A549 (cell line): Measurements from ENCODE around the gene MARCHF6. TPM values are rescaled to one million over a fixed set of nuclear protein-coding genes. Genes with fewer than 3 reads are reported as not detected.
"Not testable (repeated sequence)": the region's sequence is repeated elsewhere in the genome, so short reads cannot be mapped to it uniquely, and the experiment has no call there.

Experiments used
- ATAC-seq, 2 experiments: fragments of 200-7000 bp in 1 of 2; fragments of >200 bp in 1 of 2; cut with Nextera tagmentation in 1 of 2; cut with Tn5 transposase in 1 of 2; 3 replicates each; pipeline versions ENCODE4 v1.8.0 to v1.9.1; 2018 to 2020; ENCODE audit warnings: mild to moderate bottlenecking in 1 of 2, moderate library complexity in 1 of 2
- CTCF ChIA-PET: fragments of 300-600 bp; sonication (Branson Sonifier 250); formaldehyde crosslinking; extraction: SDS; loops from one replicate; lab custom pipeline; 2021; ENCODE audit warnings: antibody characterized with exemption, inconsistent platforms; lab: Yijun Ruan, JAX
- POLR2A ChIA-PET: fragments of 350-600 bp; formaldehyde crosslinking; extraction: SDS; loops from one replicate; lab custom pipeline; 2021; ENCODE audit warnings: antibody characterized with exemption, inconsistent platforms; lab: Yijun Ruan, JAX
- DNase-seq, 2 experiments: peaks; one replicate each; pipeline versions ENCODE4 v3.0.0 to v3.0.0-alpha.2; 2011 to 2016; ENCODE audit warnings: low read depth in 1 of 2, low spot score in 1 of 2
- FAIRE-seq: peaks from 2 replicates; lab custom pipeline; 2011; peaks lifted over from hg19 to GRCh38; lab: Jason Lieb, UNC
- H3K27ac ChIP-seq, 2 experiments: fragments of >200 bp; sonication (Bioruptor Twin); formaldehyde crosslinking; 3 replicates each; pipeline ENCODE4 v1.5.1; 2016 to 2017
- H3K4me1 ChIP-seq: fragments of >200 bp; sonication (Bioruptor Twin); formaldehyde crosslinking; 3 replicates; pipeline ENCODE4 v1.6.1; 2016
- H3K4me2 ChIP-seq: fragments of >200 bp; sonication (Bioruptor Twin); formaldehyde crosslinking; 3 replicates; pipeline ENCODE4 v1.6.1; 2016
- H3K4me3 ChIP-seq: fragments of >200 bp; sonication (Bioruptor Twin); formaldehyde crosslinking; 3 replicates; pipeline ENCODE4 v1.5.1; 2016
- H3K9me3 ChIP-seq: fragments of >200 bp; sonication (Bioruptor Twin); formaldehyde crosslinking; 3 replicates; pipeline ENCODE4 v1.6.1; 2016
- BCL3 ChIP-seq: fragments of >200 bp; sonication (Bioruptor Twin); formaldehyde crosslinking; IDR thresholded peaks from 3 replicates; pipeline ENCODE4 v1.6.1; 2016
- CBX2 ChIP-seq: fragments of 200-600 bp; sonication (generic); IDR thresholded peaks from 2 replicates; pipeline ENCODE4 v1.6.1; 2016; ENCODE audit warnings: low read depth, mild to moderate bottlenecking, borderline replicate concordance
- CBX8 ChIP-seq: fragments of 200-600 bp; sonication (generic); IDR thresholded peaks from 2 replicates; pipeline ENCODE4 v1.6.1; 2016
- E2F6 ChIP-seq: IDR thresholded peaks from 2 replicates; pipeline ENCODE4 v1.6.1; 2012; ENCODE audit warnings: low read depth, borderline replicate concordance
- EHMT2 ChIP-seq: fragments of 200-600 bp; sonication (generic); IDR thresholded peaks from 2 replicates; pipeline ENCODE4 v1.6.1; 2016; ENCODE audit warnings: antibody characterized with exemption, low read depth, mild to moderate bottlenecking, moderate library complexity
- ELK1 ChIP-seq: fragments of 150-350 bp; IDR thresholded peaks from 2 replicates; pipeline ENCODE4 v1.6.1; 2014; ENCODE audit warnings: low read depth, mild to moderate bottlenecking, low read length
- FOSL2 ChIP-seq, 2 experiments: fragments of 450-650 bp in 1 of 2; fragments of >200 bp in 1 of 2; sonication (Bioruptor Twin) in 1 of 2; formaldehyde crosslinking; IDR thresholded peaks; 2 replicates each; pipeline versions ENCODE4 v1.5.0 to v1.6.1; 2016 to 2020; ENCODE audit warnings: mild to moderate bottlenecking in 1 of 2, moderate library complexity in 1 of 2
- FOXS1 ChIP-seq: fragments of 250-450 bp; sonication (Bioruptor Pico); IDR thresholded peaks from 2 replicates; pipeline ENCODE4 v1.5.0; 2020; ENCODE audit warnings: mild to moderate bottlenecking, moderate library complexity
- GATA3 ChIP-seq: IDR thresholded peaks from 2 replicates; pipeline ENCODE4 v1.6.1; 2012; ENCODE audit warnings: borderline replicate concordance
- HES2 ChIP-seq: fragments of >200 bp; sonication (Bioruptor Twin); formaldehyde crosslinking; IDR thresholded peaks from 2 replicates; pipeline ENCODE4 v1.6.1; 2016
- HMGXB4 ChIP-seq: fragments of 250-450 bp; sonication (Bioruptor Pico); IDR thresholded peaks from 2 replicates; pipeline ENCODE4 v1.5.0; 2021; ENCODE audit warnings: mild to moderate bottlenecking, moderate library complexity, borderline replicate concordance
- HOXB13 ChIP-seq: fragments of 250-450 bp; sonication (Bioruptor Pico); IDR thresholded peaks from 2 replicates; pipeline ENCODE4 v1.5.0; 2020; ENCODE audit warnings: low read depth, mild to moderate bottlenecking, moderate library complexity
- HOXB5 ChIP-seq: fragments of 250-450 bp; sonication (Bioruptor Pico); IDR thresholded peaks from 2 replicates; pipeline ENCODE4 v1.5.0; 2020; ENCODE audit warnings: mild to moderate bottlenecking, moderate library complexity
- JUN ChIP-seq, 2 experiments: fragments of >200 bp; sonication (Bioruptor Twin); formaldehyde crosslinking; IDR thresholded peaks; 2 replicates in 1 of 2; 3 replicates in 1 of 2; pipeline ENCODE4 v1.6.1; 2016 to 2017
- JUNB ChIP-seq: fragments of >200 bp; sonication (Bioruptor Twin); formaldehyde crosslinking; IDR thresholded peaks from 2 replicates; pipeline ENCODE4 v1.6.1; 2016
- MAX ChIP-seq: IDR thresholded peaks from 2 replicates; pipeline ENCODE4 v1.6.1; 2012
- NPAS2 ChIP-seq: fragments of 250-450 bp; sonication (Bioruptor Pico); IDR thresholded peaks from 2 replicates; pipeline ENCODE4 v1.8.0; 2022; ENCODE audit warnings: mild to moderate bottlenecking, moderate library complexity, borderline replicate concordance
- PHF8 ChIP-seq: fragments of 200-600 bp; sonication (generic); IDR thresholded peaks from 2 replicates; pipeline ENCODE4 v1.6.1; 2016; ENCODE audit warnings: low read depth, mild to moderate bottlenecking, antibody characterized with exemption, moderate library complexity, borderline replicate concordance
- POLR2A ChIP-seq: IDR thresholded peaks from 2 replicates; pipeline ENCODE4 v1.6.1; 2012; ENCODE audit warnings: mild to moderate bottlenecking, low read length
- POLR2AphosphoS2 ChIP-seq: conservative IDR thresholded peaks from 2 replicates; pipeline ENCODE4 v1.6.1; 2012; ENCODE audit warnings: low read length, improper control_type of control experiment, inconsistent platforms
- RAD21 ChIP-seq, 2 experiments: fragments of >200 bp in 1 of 2; sonication (Bioruptor Twin) in 1 of 2; formaldehyde crosslinking in 1 of 2; IDR thresholded peaks in 1 of 2; conservative IDR thresholded peaks in 1 of 2; 2 replicates in 1 of 2; 3 replicates in 1 of 2; pipeline ENCODE4 v1.6.1; 2012 to 2018; ENCODE audit warnings: inconsistent platforms in 1 of 2
- RARB ChIP-seq: fragments of 250-450 bp; sonication (Bioruptor Pico); IDR thresholded peaks from 2 replicates; pipeline ENCODE4 v1.8.0; 2021; ENCODE audit warnings: mild to moderate bottlenecking, moderate library complexity
- RFX5 ChIP-seq: fragments of 450-650 bp; IDR thresholded peaks from 2 replicates; pipeline ENCODE4 v1.7.1; 2014; ENCODE audit warnings: antibody characterized with exemption, mild to moderate bottlenecking, moderate library complexity
- TFCP2L1 ChIP-seq: fragments of 250-450 bp; sonication (Bioruptor Pico); IDR thresholded peaks from 2 replicates; pipeline ENCODE4 v1.5.0; 2021; ENCODE audit warnings: mild to moderate bottlenecking
- ZFP36 ChIP-seq: fragments of 450-650 bp; IDR thresholded peaks from 2 replicates; pipeline ENCODE4 v1.6.1; 2014; ENCODE audit warnings: borderline replicate concordance; ENCODE audit not compliant: partially characterized antibody
- ZNF302 ChIP-seq: fragments of 250-450 bp; sonication (Bioruptor Pico); IDR thresholded peaks from 2 replicates; pipeline ENCODE4 v1.9.0; 2021; ENCODE audit warnings: inconsistent platforms, mild to moderate bottlenecking, moderate library complexity
- ZSCAN20 ChIP-seq: fragments of 250-450 bp; sonication (Bioruptor Pico); IDR thresholded peaks from 2 replicates; pipeline ENCODE4 v1.8.0; 2022; ENCODE audit warnings: mild to moderate bottlenecking, moderate library complexity
- WGBS: methylation state at CpG from one replicate; pipeline ENCODE4 v1.1.6; 2017; ENCODE audit errors: missing lambda C conversion rate; 5-methylcytosine and 5-hydroxymethylcytosine counted together
- polyA plus RNA-seq, 4 experiments: library from polyadenylated mRNA; depleted of rRNA in 3 of 4; stranded (reverse); fragments of >200 nt; fragmentation: RNase III in 1 of 4; extraction: RNeasy Plus Mini Kit Qiagen cat#74134 plus additional on column Dnase treatment in 1 of 4; gene quantifications; 2 replicates in 3 of 4; 3 replicates in 1 of 4; pipeline ENCODE4 v1.2.3, GENCODE V29; 2011 to 2017

The MARCHF6 gene
- polyA plus RNA-seq, 2 of the 4 experiments (the other 2 are of a cell fraction): 48.7 to 119 TPM

- TF ChIP-seq ELK1: no peak
- no peak for TF ChIP-seq JUNB
- TF ChIP-seq RFX5: no peak
These were observed 13.5 kb upstream of the MARCHF6 start (continued) for GRCh38 chr5:10339958-10340357.

- POLR2A ChIA-PET: interaction anchor here (2.3 kb wide), 1 partner anchor 10 kb away, joined by 9 read pairs; the partner anchor contains the start of gene MARCHF6
- CTCF ChIA-PET: interaction anchor here (0.6 kb wide), 1 partner anchor 30 kb away, joined by 3 read pairs; no protein-coding TSS in a partner anchor
- ATAC-seq: no peak
- Histone ChIP-seq H3K4me3 (no peak overlapping the region), H3K27ac (no peak overlapping the region), H3K4me1 (no peaks in the 10 kb centered on the region), H3K4me2 (no peak overlapping the region), H3K9me3 (no peaks in the 10 kb centered on the region)
- FAIRE-seq: no peak
- 67% methylated on average over 4 of the region's 4 CpGs for WGBS
- TF ChIP-seq FOSL2 (IDR thresholded peaks at IDR 0.05) (no peak), FOSL2 (CRISPR knock-in tag; IDR thresholded peaks at IDR 0.05) (no peak), BCL3 (no peak), ZSCAN20 (CRISPR knock-in tag) (no peak), POLR2A (no peak), TFCP2L1 (CRISPR knock-in tag) (no peak), HES2 (no peak), HMGXB4 (CRISPR knock-in tag) (no peak), CBX8 (no peak)
- no peak for DNase-seq
These were observed 10.0 kb upstream of the MARCHF6 start for GRCh38 chr5:10343486-10343885.

GRCh38 chr5:10344461-10345106 is 8.9 kb upstream of the MARCHF6 start:
- DNase-seq, H3K27ac ChIP-seq, CTCF ChIA-PET, H3K9me3 ChIP-seq, H3K4me3 ChIP-seq, H3K4me2 ChIP-seq, FAIRE-seq, H3K4me1 ChIP-seq, ATAC-seq: not testable (repeated sequence)
- WGBS: 89% methylated on average over 5 of the region's 5 CpGs
- POLR2A ChIA-PET: interaction anchor here (2.3 kb wide), 1 partner anchor 9 kb away, joined by 9 read pairs; the partner anchor contains the start of gene MARCHF6

- no peak overlapping the region for H3K4me2 ChIP-seq
- POLR2A ChIA-PET: no interaction called here
- H3K9me3 ChIP-seq: no peaks in the 10 kb centered on the region
- DNase-seq (no peak), ATAC-seq (no peak), FAIRE-seq (no peak)
- H3K27ac ChIP-seq: no peak overlapping the region
- WGBS: 95% methylated on average over 2 of the region's 2 CpGs
- peaks cover 5% of the 10 kb centered on the region; the same call in 1 of the 3 replicates for H3K4me1 ChIP-seq
- CTCF ChIA-PET: interaction anchor here (1.3 to 1.4 kb wide), 2 partner anchors 9 to 65 kb away, joined by 6 read pairs; no protein-coding TSS in a partner anchor
- H3K4me3 ChIP-seq: no peak overlapping the region
- TF ChIP-seq GATA3 (no peak), RFX5 (no peak), E2F6 (no peak), JUN (IDR thresholded peaks at IDR 0.05) (no peak), CBX2 (no peak), ZFP36 (no peak), ZNF302 (CRISPR knock-in tag) (no peak), EHMT2 (no peak), FOXS1 (CRISPR knock-in tag) (no peak), RARB (CRISPR knock-in tag) (no peak), HOXB13 (CRISPR knock-in tag) (no peak), MAX (no peak), NPAS2 (CRISPR knock-in tag) (no peak), RAD21 (conservative IDR thresholded peaks at IDR 0.05 in 1 of 2, IDR thresholded peaks at IDR 0.05 in 1 of 2) (no peak), HOXB5 (CRISPR knock-in tag) (no peak), PHF8 (no peak), POLR2AphosphoS2 (no peak)
These were observed 5.2 kb upstream of the MARCHF6 start for GRCh38 chr5:10348258-10348657.
